DND-41 (cell line): ENCODE data around the gene GTF2H2.
"Not testable (repeated sequence)": the region's sequence is repeated elsewhere in the genome, so short reads cannot be mapped to it uniquely, and the experiment has no call there.

ENCODE experiments used
- ATAC-seq: fragments of 200-7000 bp; cut with Tn5 transposase; 3 replicates; pipeline ENCODE4 v1.9.1; 2021; ENCODE audit warnings: low read depth; ENCODE audit not compliant: insufficient read depth
- DNase-seq: peaks from one replicate; pipeline ENCODE4 v3.0.0-alpha.2; 2020
- H2AFZ ChIP-seq: 2 replicates; pipeline ENCODE4 v1.6.0; 2012; ENCODE audit warnings: low read depth, low read length
- H3K27ac ChIP-seq: 2 replicates; pipeline ENCODE4 v1.5.1; 2012; ENCODE audit warnings: low read length, inconsistent platforms
- H3K27me3 ChIP-seq: fragments of 200-600 bp; sonication (generic); 2 replicates; pipeline ENCODE4 v1.6.0; 2012; ENCODE audit warnings: low read length, mild to moderate bottlenecking, inconsistent platforms; ENCODE audit not compliant: insufficient read depth, poor library complexity
- H3K36me3 ChIP-seq: 2 replicates; pipeline ENCODE4 v1.5.1; 2012; ENCODE audit warnings: low read length, inconsistent platforms; ENCODE audit not compliant: insufficient read depth
- H3K4me1 ChIP-seq: 2 replicates; pipeline ENCODE4 v1.5.1; 2012; ENCODE audit warnings: mild to moderate bottlenecking, low read length; ENCODE audit not compliant: insufficient read depth
- H3K4me2 ChIP-seq: 2 replicates; pipeline ENCODE4 v1.6.0; 2012; ENCODE audit warnings: mild to moderate bottlenecking, moderate library complexity, low read length, inconsistent platforms; ENCODE audit not compliant: insufficient read depth
- H3K4me3 ChIP-seq, 2 experiments: fragments of 200-600 bp in 1 of 2; shearing (Covaris generic) in 1 of 2; 2 replicates each; pipeline ENCODE4 v1.5.1; 2012 to 2016; ENCODE audit warnings: inconsistent platforms in 2 of 2, low read length in 2 of 2, mild to moderate bottlenecking in 2 of 2, low read depth in 1 of 2, moderate library complexity in 1 of 2
- H3K79me2 ChIP-seq: 2 replicates; pipeline ENCODE4 v1.6.0; 2012; ENCODE audit warnings: low read length, inconsistent platforms; ENCODE audit not compliant: insufficient read depth
- H3K9ac ChIP-seq: 2 replicates; pipeline ENCODE4 v1.6.0; 2012; ENCODE audit warnings: low read depth, mild to moderate bottlenecking, inconsistent platforms, low read length, moderate library complexity
- H3K9me3 ChIP-seq: 2 replicates; pipeline ENCODE4 v1.5.1; 2012; ENCODE audit warnings: low read length, moderate library complexity, mild to moderate bottlenecking, inconsistent platforms; ENCODE audit not compliant: insufficient read depth, severe bottlenecking
- H4K20me1 ChIP-seq: 2 replicates; pipeline ENCODE4 v1.6.0; 2012; ENCODE audit warnings: low read length; ENCODE audit not compliant: insufficient read depth
- EZH2 ChIP-seq: IDR thresholded peaks from 3 replicates; pipeline ENCODE4 v1.6.1; 2012; ENCODE audit warnings: borderline replicate concordance, low read depth, mild to moderate bottlenecking, moderate library complexity, low read length, inconsistent platforms; ENCODE audit not compliant: severe bottlenecking
- TF ChIP-seq, protein P1 (sequence below): IDR thresholded peaks from 2 replicates; pipeline ENCODE4 v1.5.1; 2012; ENCODE audit warnings: borderline replicate concordance, low read length, moderate library complexity, mild to moderate bottlenecking; ENCODE audit not compliant: poor library complexity, severe bottlenecking; ENCODE audit errors: extremely low read depth

GTF2H2 gene

DNA sequence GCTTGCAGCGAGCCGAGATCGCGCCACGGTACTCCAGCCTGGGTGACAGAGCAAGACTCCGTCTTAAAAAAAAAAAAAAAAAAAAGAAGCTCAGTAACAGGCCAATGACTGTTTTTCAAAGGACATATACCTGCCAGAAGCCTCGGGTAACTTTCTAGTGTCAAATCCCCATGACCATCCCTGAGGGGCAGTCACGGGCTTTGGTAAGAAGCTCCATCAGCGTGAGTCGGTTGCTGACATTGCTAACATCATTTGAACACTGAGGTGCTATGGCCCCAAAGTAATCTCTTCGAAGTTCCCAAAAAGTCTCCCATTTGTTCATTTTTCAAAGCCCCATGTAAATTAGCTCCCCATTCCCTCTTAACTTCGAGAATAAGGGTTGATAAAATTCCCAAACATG is 53.9 kb downstream of the GTF2H2 start:
- Histone ChIP-seq H3K4me3 (no peak overlapping the region), H4K20me1 (no peaks in the 10 kb centered on the region), H3K27me3 (no peaks in the 10 kb centered on the region), H3K4me2 (no peak overlapping the region), H3K79me2 (no peaks in the 10 kb centered on the region), H2AFZ (no peak overlapping the region), H3K27ac (no peak overlapping the region), H3K9me3 (no peaks in the 10 kb centered on the region), H3K36me3 (no peaks in the 10 kb centered on the region), H3K9ac (no peak overlapping the region), H3K4me1 (no peaks in the 10 kb centered on the region)
- DNase-seq (no peak), ATAC-seq (no peak)
- no peak for TF ChIP-seq EZH2
- TF ChIP-seq, protein P1, sequence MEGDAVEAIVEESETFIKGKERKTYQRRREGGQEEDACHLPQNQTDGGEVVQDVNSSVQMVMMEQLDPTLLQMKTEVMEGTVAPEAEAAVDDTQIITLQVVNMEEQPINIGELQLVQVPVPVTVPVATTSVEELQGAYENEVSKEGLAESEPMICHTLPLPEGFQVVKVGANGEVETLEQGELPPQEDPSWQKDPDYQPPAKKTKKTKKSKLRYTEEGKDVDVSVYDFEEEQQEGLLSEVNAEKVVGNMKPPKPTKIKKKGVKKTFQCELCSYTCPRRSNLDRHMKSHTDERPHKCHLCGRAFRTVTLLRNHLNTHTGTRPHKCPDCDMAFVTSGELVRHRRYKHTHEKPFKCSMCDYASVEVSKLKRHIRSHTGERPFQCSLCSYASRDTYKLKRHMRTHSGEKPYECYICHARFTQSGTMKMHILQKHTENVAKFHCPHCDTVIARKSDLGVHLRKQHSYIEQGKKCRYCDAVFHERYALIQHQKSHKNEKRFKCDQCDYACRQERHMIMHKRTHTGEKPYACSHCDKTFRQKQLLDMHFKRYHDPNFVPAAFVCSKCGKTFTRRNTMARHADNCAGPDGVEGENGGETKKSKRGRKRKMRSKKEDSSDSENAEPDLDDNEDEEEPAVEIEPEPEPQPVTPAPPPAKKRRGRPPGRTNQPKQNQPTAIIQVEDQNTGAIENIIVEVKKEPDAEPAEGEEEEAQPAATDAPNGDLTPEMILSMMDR: no peak

GRCh38 chr5:71011194-71011792 is 56.2 kb downstream of the GTF2H2 start:
- DNase-seq (no peak), ATAC-seq (no peak)
- Histone ChIP-seq H3K27me3 (no peaks in the 10 kb centered on the region), H3K27ac (no peak overlapping the region), H3K4me3 (no peak overlapping the region), H3K79me2 (no peaks in the 10 kb centered on the region), H3K4me2 (no peak overlapping the region), H3K36me3 (no peaks in the 10 kb centered on the region), H4K20me1 (no peaks in the 10 kb centered on the region), H3K9ac (no peak overlapping the region), H3K9me3 (no peaks in the 10 kb centered on the region), H3K4me1 (no peaks in the 10 kb centered on the region), H2AFZ (no peak overlapping the region)
- TF ChIP-seq, protein P1: no peak

DNA sequence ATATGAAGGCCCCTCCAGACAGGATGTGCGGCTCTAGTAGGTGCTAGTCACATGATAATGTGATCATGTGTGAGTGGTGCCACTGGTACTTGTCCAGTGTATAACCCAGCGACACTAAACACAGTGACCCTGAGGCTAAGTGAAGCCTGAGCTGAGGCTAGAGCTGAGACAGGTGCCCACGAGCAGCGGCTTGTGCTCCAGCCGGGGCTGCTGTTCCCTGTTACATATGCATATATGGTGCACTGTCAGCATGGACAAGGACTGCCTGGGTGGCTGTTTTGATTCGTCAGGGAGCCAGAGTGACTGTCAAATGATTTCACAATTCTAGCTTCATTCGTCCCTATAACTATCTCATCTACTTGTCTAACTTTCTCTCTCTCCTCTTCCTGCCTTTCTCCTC is 60.5 kb downstream of the GTF2H2 start:
- not testable (repeated sequence) for H3K79me2 ChIP-seq, H3K36me3 ChIP-seq, H3K9me3 ChIP-seq, H3K4me1 ChIP-seq, DNase-seq, H2AFZ ChIP-seq, H3K9ac ChIP-seq, ATAC-seq, H3K27ac ChIP-seq, H3K4me2 ChIP-seq, H4K20me1 ChIP-seq, H3K4me3 ChIP-seq, H3K27me3 ChIP-seq
